PC-9 (cell line): ENCODE data around the gene LRMDA.

Experiments used
- CTCF ChIP-seq: fragments of 200-600 bp; sonication (generic); conservative IDR thresholded peaks from 2 replicates; pipeline ENCODE4 v1.6.1; 2017; ENCODE audit warnings: mixed run types, antibody characterized with exemption, mild to moderate bottlenecking, moderate library complexity
- EZH2 ChIP-seq: fragments of 200-600 bp; sonication (generic); IDR thresholded peaks from 2 replicates; pipeline ENCODE4 v1.8.0; 2017; ENCODE audit warnings: antibody characterized with exemption, low read depth

- TF ChIP-seq CTCF (no peak), EZH2 (no peak)
These were observed 1082.9 kb downstream of the LRMDA start for GRCh38 chr10:76514321-76514720.
